ENCODE measurements around the gene HDAC4.

Gene HDAC4

GRCh38 chr2:239094867-239095266 lies 306.0 kb downstream of the HDAC4 start:
- FAIRE-seq, result no peak

DNA sequence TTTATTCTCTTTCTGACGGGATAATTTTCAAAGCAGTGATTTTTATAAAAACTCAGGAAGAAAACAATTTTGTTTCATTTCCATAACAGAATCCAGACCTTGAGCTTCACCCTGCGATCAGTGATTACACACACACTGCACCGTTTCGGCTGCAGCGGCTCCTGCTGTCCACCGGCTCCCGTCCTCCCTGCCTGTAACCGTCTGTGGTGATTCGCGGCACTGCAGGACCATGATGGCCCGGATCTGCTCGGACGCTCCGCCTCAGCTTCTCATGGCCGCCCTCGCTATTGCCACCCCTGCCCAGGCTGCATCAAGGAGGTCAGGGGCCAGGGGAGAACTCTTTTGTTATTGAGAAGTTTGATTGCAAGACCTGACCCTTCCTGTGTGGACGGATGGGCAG lies 306.9 kb downstream of the HDAC4 start:
- no peak for FAIRE-seq

DNA sequence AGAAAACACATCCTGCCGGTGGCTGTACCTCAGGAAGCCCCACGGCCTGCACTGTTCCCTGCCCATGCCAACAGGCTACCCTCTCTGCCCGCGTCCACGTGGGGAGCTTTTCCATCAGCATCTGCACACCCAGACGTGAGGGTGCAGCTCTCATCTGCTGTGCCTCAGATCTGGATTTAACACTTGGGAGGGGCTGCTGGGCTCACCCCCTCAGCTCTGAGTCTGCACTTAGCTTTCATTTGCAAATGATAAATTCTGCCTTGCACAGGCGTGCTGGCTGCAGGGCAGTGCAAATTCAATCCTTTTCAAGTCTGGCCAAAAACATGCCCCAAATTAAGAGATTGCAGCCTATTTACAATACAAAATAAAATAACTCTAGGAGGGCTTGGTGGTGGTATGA lies 307.3 kb downstream of the HDAC4 start:
- no peak for FAIRE-seq

DNA sequence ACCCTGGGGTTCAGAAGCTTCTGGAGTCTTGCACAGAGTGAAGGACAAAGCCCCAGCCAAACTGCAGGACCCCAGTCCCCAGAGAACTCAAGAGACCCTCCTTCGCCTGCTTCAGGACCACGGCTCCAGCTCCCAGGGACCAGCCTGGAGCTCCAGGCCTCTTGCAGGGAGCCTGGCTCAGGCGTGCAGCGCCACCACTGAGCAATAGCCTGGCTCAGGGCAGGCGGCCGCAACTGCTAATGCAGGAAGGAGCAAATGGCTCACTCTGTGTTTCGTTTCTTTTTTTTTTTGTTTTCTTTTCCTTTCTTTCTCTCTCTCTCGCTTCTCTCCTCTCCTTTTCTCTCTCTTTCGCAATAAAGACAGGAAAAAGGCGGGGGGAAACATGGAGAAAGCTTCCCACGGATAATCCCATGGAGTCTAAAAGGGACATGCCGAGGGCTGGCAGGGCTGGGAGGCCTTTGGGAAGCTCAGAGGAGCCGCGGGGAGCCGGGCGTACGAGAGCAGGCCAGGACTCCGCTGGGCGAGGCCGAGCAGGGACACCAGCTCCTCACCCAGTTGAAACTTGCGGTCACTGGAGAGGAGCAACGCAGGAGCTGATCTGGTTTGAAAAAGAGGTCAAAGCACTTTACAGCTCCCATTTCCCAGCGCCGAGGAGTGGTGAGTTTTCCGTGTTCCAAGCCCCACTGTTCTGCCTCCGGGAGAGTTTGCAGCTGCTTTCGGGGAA lies 308.1 kb downstream of the HDAC4 start:
- no peak for FAIRE-seq

GRCh38 chr2:239089884-239090283 lies 310.9 kb downstream of the HDAC4 start:
- no peak for FAIRE-seq

GRCh38 chr2:239087046-239087710 lies 313.6 kb downstream of the HDAC4 start:
- FAIRE-seq, result no peak

DNA sequence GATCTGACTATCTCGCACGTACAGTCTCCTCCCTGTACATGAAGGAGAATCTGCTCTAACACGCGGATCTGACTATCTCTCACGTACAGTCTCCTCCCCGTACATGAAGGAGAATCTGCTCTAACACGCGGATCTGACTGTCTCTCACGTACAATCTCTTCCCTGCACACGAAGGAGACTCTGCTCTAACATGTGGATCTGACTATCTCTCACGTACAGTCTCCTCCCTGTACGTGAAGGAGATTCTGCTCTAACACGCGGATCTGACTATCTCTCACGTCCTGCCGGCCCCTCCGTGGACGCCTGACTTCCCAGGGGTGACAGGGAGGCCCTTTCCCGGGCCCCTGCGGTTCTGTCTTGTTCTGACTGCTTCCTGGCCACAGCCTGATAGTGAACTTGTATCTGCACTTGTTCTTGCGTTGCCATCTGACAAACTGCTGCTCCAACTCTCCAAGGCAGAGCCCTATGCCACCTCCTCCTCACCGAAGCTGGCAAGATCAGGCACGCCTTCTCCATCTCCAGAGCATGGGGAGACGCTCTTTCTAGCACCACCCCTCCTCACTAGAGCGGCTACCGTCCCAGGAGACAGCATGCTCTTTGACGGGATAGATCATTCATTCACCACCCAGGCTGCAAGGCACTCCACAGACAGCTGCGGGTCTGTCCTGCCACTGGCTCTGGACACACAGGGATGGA lies 314.3 kb downstream of the HDAC4 start:
- no peak for FAIRE-seq

- FAIRE-seq, result no peak
These were observed 315.4 kb downstream of the HDAC4 start for GRCh38 chr2:239085201-239085992.

- FAIRE-seq, result no peak
These were observed 316.8 kb downstream of the HDAC4 start for GRCh38 chr2:239084007-239084406.

- FAIRE-seq, result no peak
These were observed 318.4 kb downstream of the HDAC4 start for GRCh38 chr2:239082425-239082824.

- FAIRE-seq, result no peak
These were observed 319.2 kb downstream of the HDAC4 start for GRCh38 chr2:239081622-239082021.

DNA sequence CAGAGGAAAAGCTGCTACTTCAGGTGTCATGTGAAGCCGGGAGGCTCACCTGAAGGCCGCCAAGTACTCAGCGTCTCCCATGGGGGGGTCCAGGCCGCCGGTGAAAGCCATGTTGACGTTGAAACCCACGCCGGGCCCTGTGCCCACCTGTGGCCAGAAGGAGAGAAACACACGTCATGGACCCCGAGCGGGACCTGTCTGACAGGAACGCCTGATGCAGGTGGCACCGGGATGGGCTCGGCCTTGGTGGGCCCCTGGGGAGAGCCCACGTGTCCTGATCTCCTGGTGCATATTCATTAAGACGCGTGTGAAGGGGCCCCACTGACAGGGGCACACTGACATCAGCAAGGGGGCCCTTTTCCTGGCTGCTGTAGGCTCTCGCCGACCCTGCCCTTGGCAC lies 319.8 kb downstream of the HDAC4 start:
- FAIRE-seq, result no peak

DNA sequence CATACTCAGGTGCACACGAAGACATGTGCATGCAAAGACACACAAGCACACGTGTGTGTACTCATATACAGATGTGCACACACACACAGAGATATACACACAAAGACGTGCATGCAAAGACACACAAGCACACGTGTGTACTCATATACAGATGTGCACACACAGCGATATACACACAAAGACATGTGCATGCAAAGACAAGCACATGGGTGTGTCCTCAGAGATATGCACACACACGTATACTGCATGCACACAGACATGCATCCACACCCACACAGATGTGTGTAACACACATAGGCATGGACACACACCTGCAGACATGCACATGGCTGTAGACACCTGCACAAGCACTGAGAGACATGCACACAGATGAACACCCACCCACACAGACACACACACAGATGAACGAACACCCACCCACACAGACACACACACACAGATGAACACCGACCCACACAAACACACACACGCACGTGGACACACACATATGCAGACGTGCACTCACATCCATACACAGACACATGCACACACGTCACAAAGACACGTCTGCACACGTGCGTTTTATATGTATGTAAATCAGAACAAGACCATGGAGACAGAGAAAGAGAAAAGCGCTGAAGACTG lies 321.0 kb downstream of the HDAC4 start:
- FAIRE-seq, result no peak

- no peak for FAIRE-seq
These were observed 322.5 kb downstream of the HDAC4 start for GRCh38 chr2:239078128-239078924.

DNA sequence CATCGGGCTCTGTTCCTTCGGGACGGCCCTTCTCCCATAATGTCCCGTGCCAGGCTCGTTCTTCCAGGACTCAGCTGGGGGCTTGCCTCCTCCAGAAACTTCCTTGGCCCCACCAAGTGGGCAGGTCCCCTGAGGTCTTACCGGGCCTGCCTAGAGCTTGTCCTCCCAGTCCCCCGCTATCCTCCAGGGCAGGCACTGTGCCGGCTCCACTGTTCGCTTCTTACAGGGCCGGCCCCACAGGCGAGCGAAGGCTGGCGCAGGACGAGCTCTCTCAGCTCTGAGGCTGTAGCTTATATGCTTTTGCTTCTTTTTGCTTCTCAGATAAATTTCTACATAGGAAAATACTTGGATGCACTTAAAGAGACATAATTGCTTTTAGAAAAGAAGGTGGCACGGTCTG lies 323.6 kb downstream of the HDAC4 start:
- no peak for FAIRE-seq

GRCh38 chr2:239075918-239076758 lies 324.7 kb downstream of the HDAC4 start:
- no peak for FAIRE-seq

- no peak for FAIRE-seq
These were observed 326.9 kb downstream of the HDAC4 start for GRCh38 chr2:239073745-239074530.

- FAIRE-seq, result no peak
These were observed 327.6 kb downstream of the HDAC4 start for GRCh38 chr2:239073270-239073669.

DNA sequence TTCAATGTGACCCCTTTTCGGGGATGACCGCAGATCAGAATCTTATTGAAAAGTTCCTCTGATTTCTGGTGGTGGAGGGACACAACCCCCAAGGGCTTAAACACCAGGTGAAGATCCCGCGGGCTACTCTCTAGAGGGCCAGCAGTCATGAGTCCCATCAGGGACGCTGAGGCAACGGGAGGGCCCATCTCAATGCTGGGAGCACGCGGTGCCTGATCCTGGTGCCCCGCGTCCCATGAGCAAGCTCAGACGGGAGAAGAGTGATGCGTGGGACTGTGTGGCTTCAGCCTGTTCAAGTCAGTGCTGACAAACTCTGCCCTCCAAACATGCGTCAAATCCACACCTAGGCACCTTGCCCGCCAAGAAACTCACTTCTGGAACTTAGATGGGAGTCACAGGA lies 328.0 kb downstream of the HDAC4 start:
- no peak for FAIRE-seq

DNA sequence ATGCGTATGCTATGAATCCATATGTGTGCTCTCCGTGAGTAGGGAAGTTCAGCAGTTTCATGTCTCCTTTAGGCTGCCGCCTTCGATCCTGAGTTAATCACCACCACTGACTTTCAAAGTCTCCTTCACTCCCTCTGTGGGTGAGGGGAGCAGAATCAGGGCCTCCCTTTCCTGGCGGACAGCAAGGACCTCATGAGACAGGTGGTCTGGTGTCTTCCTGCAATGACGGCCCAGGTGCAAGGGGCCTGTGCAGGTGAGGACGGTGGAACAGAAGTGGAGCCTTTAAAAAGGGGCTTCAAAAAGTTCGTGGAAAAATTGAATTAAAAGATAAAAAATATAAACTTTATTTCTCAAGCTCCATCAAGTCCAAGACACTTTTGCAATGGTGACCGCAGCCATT lies 330.4 kb downstream of the HDAC4 start:
- FAIRE-seq, result no peak
